Right cardiac atrium (tissue), 5 donors: ENCODE results near the gene TRIL. TPM values are rescaled to one million over a fixed set of nuclear protein-coding genes. Genes with fewer than 3 reads are reported as not detected.

Experiments
- ATAC-seq, 2 donors: fragments of 200-7000 bp; cut with Tn5 transposase; one replicate each; pipeline versions ENCODE4 v1.8.0 to v1.9.1; 2020; ENCODE audit warnings: moderate library complexity in 2 of 2, mild to moderate bottlenecking in 1 of 2
- DNase-seq, 3 donors: peaks; one replicate each; pipeline ENCODE4 v3.0.0-alpha.2; 2020
- H3K27ac ChIP-seq: one replicate; pipeline ENCODE4 v1.5.1; 2013; ENCODE audit warnings: mild to moderate bottlenecking, low read length, control low read depth, moderate library complexity
- H3K27me3 ChIP-seq: one replicate; pipeline ENCODE4 v1.6.1; 2013; ENCODE audit not compliant: control insufficient read depth, insufficient read depth
- H3K4me1 ChIP-seq: one replicate; pipeline ENCODE4 v1.6.1; 2013; ENCODE audit warnings: low read length; ENCODE audit not compliant: control insufficient read depth, insufficient read depth
- H3K4me3 ChIP-seq: one replicate; pipeline ENCODE4 v1.5.1; 2013; ENCODE audit warnings: low read length, control low read depth
- H3K9me3 ChIP-seq: one replicate; pipeline ENCODE4 v1.6.1; 2013; ENCODE audit warnings: low read length; ENCODE audit not compliant: control insufficient read depth
- WGBS: extraction: QIAGEN DNeasy Blood & Tissue Kit; methylation state at CpG from one replicate; pipeline ENCODE4 v1.1.7; 2013; 5-methylcytosine and 5-hydroxymethylcytosine counted together
- intact Hi-C, 4 donors: fragments of 100-400 bp; cut with DNase I; formaldehyde crosslinking; loops; one replicate each; pipeline versions ENCODE4 v1.11.0 to v1.14.0; 2022 to 2023
- polyA plus RNA-seq: library from polyadenylated mRNA; stranded (reverse); fragments of 200-250 nt; gene quantifications from one replicate; pipeline ENCODE4 v1.2.3, GENCODE V29; 2013
- total RNA-seq, 4 donors: library from RNA; stranded (reverse); fragmentation: NEBNext Ultra II Directional; extraction: Animal tissue kit (Norgen Biotek cat#: 25700); gene quantifications; one replicate each; pipeline ENCODE4 v1.2.1, GENCODE V29; 2021
- donor health status: healthy with polysubstance abuse.
- donor health status: DM: no; HTN: yes; CAD: no.
- donor health status: DM: no; HTN: no; CAD: no.
- donor health status: DM: no; HTN: yes; CAD: no; lungs with severe emphysema.
- donor health status: DM: yes; HTN: yes; CAD: no.

Gene TRIL
- total and polyA plus RNA-seq, 5 donors, result 0.84 to 2.9 (median 2.5) TPM

- no peaks in the 10 kb centered on the region for H3K9me3 ChIP-seq
- WGBS, result 91% methylated on average over 4 of the region's 4 CpGs
- ATAC-seq (no peak), DNase-seq (no peak)
- no peak overlapping the region for H3K27ac ChIP-seq
- H3K4me3 ChIP-seq, result no peak overlapping the region
- peaks cover 15% of the 10 kb centered on the region for H3K4me1 ChIP-seq
- H3K27me3 ChIP-seq, result no peaks in the 10 kb centered on the region
- intact Hi-C loops, result no loop called here
These were observed 25.5 kb upstream of the TRIL start for GRCh38 chr7:28983396-28984190.

- Histone ChIP-seq H3K4me3 (no peak overlapping the region), H3K27ac (no peak overlapping the region), H3K27me3 (no peaks in the 10 kb centered on the region), H3K9me3 (no peaks in the 10 kb centered on the region), H3K4me1 (peaks cover 4% of the 10 kb centered on the region)
- intact Hi-C loops, result no loop called here
- DNase-seq (no peak), ATAC-seq (no peak)
- 44% methylated on average over 4 of the region's 4 CpGs for WGBS
These were observed 23.0 kb upstream of the TRIL start for GRCh38 chr7:28981161-28981465.

GRCh38 chr7:28980451-28981160, 22.5 kb upstream of the TRIL start:
- Histone ChIP-seq H3K4me1 (peaks cover 2% of the 10 kb centered on the region), H3K27me3 (no peaks in the 10 kb centered on the region), H3K27ac (no peak overlapping the region), H3K9me3 (no peaks in the 10 kb centered on the region), H3K4me3 (no peak overlapping the region)
- 73% methylated on average over 8 of the region's 8 CpGs for WGBS
- DNase-seq, result peak in 1 of 3 donors; percentile 50
- ATAC-seq, result peak; percentile 29 to 32
- intact Hi-C loops, result no loop called here

GRCh38 chr7:28979776-28980175, 21.6 kb upstream of the TRIL start:
- Histone ChIP-seq H3K27ac (no peak overlapping the region), H3K4me3 (no peak overlapping the region), H3K27me3 (no peaks in the 10 kb centered on the region), H3K9me3 (no peaks in the 10 kb centered on the region), H3K4me1 (peaks cover under 1% of the 10 kb centered on the region)
- DNase-seq, result peak; percentile 47 to 81 (median 75)
- peak; percentile 80 to 87 for ATAC-seq
- WGBS, result 67% methylated on average over 3 of the region's 3 CpGs
- intact Hi-C loops, result no loop called here

- Histone ChIP-seq H3K27ac (no peak overlapping the region), H3K4me3 (no peak overlapping the region), H3K4me1 (no peaks in the 10 kb centered on the region), H3K9me3 (peaks cover 3% of the 10 kb centered on the region), H3K27me3 (no peaks in the 10 kb centered on the region)
- intact Hi-C loops, result no loop called here
- no peak for DNase-seq
- 29% methylated on average over 1 of the region's 1 CpG for WGBS
- no peak for ATAC-seq
These were observed 19.8 kb upstream of the TRIL start for GRCh38 chr7:28977881-28978280.

- WGBS, result 58% methylated on average over 3 of the region's 3 CpGs
- H3K9me3 ChIP-seq, result peaks cover 3% of the 10 kb centered on the region
- H3K4me1 ChIP-seq, result no peaks in the 10 kb centered on the region
- intact Hi-C loops, result no loop called here
- no peak overlapping the region for H3K4me3 ChIP-seq
- no peak for DNase-seq
- no peaks in the 10 kb centered on the region for H3K27me3 ChIP-seq
- no peak for ATAC-seq
- no peak overlapping the region for H3K27ac ChIP-seq
These were observed 17.9 kb upstream of the TRIL start for GRCh38 chr7:28976022-28976421.

- ATAC-seq, result no peak
- 94% methylated on average over 3 of the region's 3 CpGs for WGBS
- Histone ChIP-seq H3K4me1 (no peaks in the 10 kb centered on the region), H3K9me3 (peaks cover 3% of the 10 kb centered on the region), H3K4me3 (no peak overlapping the region), H3K27ac (no peak overlapping the region), H3K27me3 (no peaks in the 10 kb centered on the region)
- intact Hi-C loops, result no loop called here
- no peak for DNase-seq
These were observed 15.5 kb upstream of the TRIL start for GRCh38 chr7:28973591-28973990.

- intact Hi-C loops, result no loop called here
- no peaks in the 10 kb centered on the region for H3K4me1 ChIP-seq
- no peaks in the 10 kb centered on the region for H3K9me3 ChIP-seq
- H3K27ac ChIP-seq, result no peak overlapping the region
- H3K27me3 ChIP-seq, result no peaks in the 10 kb centered on the region
- H3K4me3 ChIP-seq, result no peak overlapping the region
- ATAC-seq (no peak), DNase-seq (no peak)
- 75% methylated on average over 2 of the region's 2 CpGs for WGBS
These were observed 5.9 kb upstream of the TRIL start for GRCh38 chr7:28964056-28964455.

- ATAC-seq (no peak), DNase-seq (no peak)
- H3K4me1 ChIP-seq, result peaks cover 3% of the 10 kb centered on the region
- no peaks in the 10 kb centered on the region for H3K27me3 ChIP-seq
- no peak overlapping the region for H3K27ac ChIP-seq
- H3K4me3 ChIP-seq, result no peak overlapping the region
- 74% methylated on average over 5 of the region's 5 CpGs for WGBS
- intact Hi-C loops, result no loop called here
- H3K9me3 ChIP-seq, result no peaks in the 10 kb centered on the region
These were observed 3.8 kb upstream of the TRIL start for GRCh38 chr7:28961972-28962371.

GRCh38 chr7:28960071-28960840, 2.1 kb upstream of the TRIL start:
- DNase-seq, result no peak
- Histone ChIP-seq H3K27ac (no peak overlapping the region), H3K4me3 (no peak overlapping the region), H3K4me1 (peaks cover 6% of the 10 kb centered on the region), H3K27me3 (no peaks in the 10 kb centered on the region), H3K9me3 (no peaks in the 10 kb centered on the region)
- ATAC-seq, result no peak
- 87% methylated on average over 7 of the region's 7 CpGs for WGBS
- intact Hi-C loops, result no loop called here

GRCh38 chr7:28958980-28959347, 834 bp upstream of the TRIL start:
- DNase-seq, result no peak
- H3K4me3 ChIP-seq, result no peak overlapping the region
- WGBS, result 61% methylated on average over 6 of the region's 6 CpGs

More at GRCh38 chr7:28958980-28959347, 834 bp upstream of the TRIL start:
- H3K9me3 ChIP-seq, result no peaks in the 10 kb centered on the region
- intact Hi-C loops, result loop anchor here in 2 of 4 donors (5.0 to 10.0 kb wide), 3 partner anchors 56 to 146 kb away; no protein-coding TSS in a partner anchor
- no peak for ATAC-seq
- H3K4me1 ChIP-seq, result peaks cover 6% of the 10 kb centered on the region
- no peaks in the 10 kb centered on the region for H3K27me3 ChIP-seq
- H3K27ac ChIP-seq, result no peak overlapping the region
